B cell (primary cell): ENCODE measurements around the gene ARMC5. TPM values are rescaled to one million over a fixed set of nuclear protein-coding genes. Genes with fewer than 3 reads are reported as not detected.

Experiments
- ATAC-seq: fragments of 200-7000 bp; cut with Tn5 transposase; one replicate; pipeline ENCODE4 v1.10.0; 2021; ENCODE audit warnings: low read depth, mild to moderate bottlenecking, moderate number of reproducible peaks, moderate library complexity
- CTCF ChIA-PET: fragments of 350-600 bp; sonication (Branson Sonifier 250); formaldehyde crosslinking; loops from one replicate; lab custom pipeline; 2021; ENCODE audit warnings: antibody characterized with exemption, inconsistent platforms; lab: Charles Lee
- POLR2A ChIA-PET: fragments of 350-600 bp; sonication (Branson Sonifier 250); formaldehyde crosslinking; loops from one replicate; lab custom pipeline; 2021; ENCODE audit warnings: antibody characterized with exemption; lab: Charles Lee
- DNase-seq: peaks from one replicate; pipeline ENCODE4 v3.0.0; 2013
- H2AFZ ChIP-seq: 2 replicates; pipeline ENCODE4 v1.6.1; 2012; ENCODE audit warnings: mild to moderate bottlenecking, low read depth, low read length; ENCODE audit not compliant: insufficient read depth, poor library complexity, severe bottlenecking
- H3K27ac ChIP-seq, 2 donors: 1 replicate in 1 of 2; 2 replicates in 1 of 2; pipeline ENCODE4 v1.5.1; 2012 to 2013; ENCODE audit warnings: low read length in 2 of 2, mild to moderate bottlenecking in 2 of 2, moderate library complexity in 1 of 2
- H3K27me3 ChIP-seq, 4 experiments: fragments of 200-600 bp in 1 of 4; sonication (generic) in 1 of 4; replicated peaks in 1 of 4; 1 replicate in 2 of 4; 2 replicates in 2 of 4; pipeline versions ENCODE4 v1.6.1 to v1.7.0; 2013 to 2016; ENCODE audit warnings: low read length in 3 of 4, mild to moderate bottlenecking in 2 of 4, mixed read lengths in 1 of 4, moderate library complexity in 1 of 4; ENCODE audit not compliant: insufficient read depth in 4 of 4, control insufficient read depth in 3 of 4; ENCODE audit errors: control extremely low read depth in 1 of 4
- H3K36me3 ChIP-seq, 2 experiments: replicated peaks in 1 of 2; 1 replicate in 1 of 2; 2 replicates in 1 of 2; pipeline versions ENCODE4 v1.6.1 to v1.7.1; 2013; ENCODE audit warnings: low read length in 1 of 2; ENCODE audit not compliant: insufficient read depth in 2 of 2, control insufficient read depth in 1 of 2; ENCODE audit errors: control extremely low read depth in 1 of 2, extremely low read depth in 1 of 2
- H3K4me1 ChIP-seq, 2 donors: fragments of 200-600 bp in 1 of 2; sonication (generic) in 1 of 2; 1 replicate in 1 of 2; 2 replicates in 1 of 2; pipeline versions ENCODE4 v1.5.1 to v1.6.1; 2013 to 2017; ENCODE audit warnings: low read length in 2 of 2; ENCODE audit not compliant: control insufficient read depth in 2 of 2, insufficient read depth in 2 of 2
- H3K4me2 ChIP-seq: replicated peaks from 2 replicates; pipeline ENCODE3; 2012; ENCODE audit warnings: mild to moderate bottlenecking, low read depth, low read length; ENCODE audit not compliant: poor library complexity, severe bottlenecking
- H3K4me3 ChIP-seq, 5 experiments: fragments of 200-600 bp in 1 of 5; sonication (generic) in 1 of 5; 1 replicate in 3 of 5; 2 replicates in 2 of 5; pipeline versions ENCODE4 v1.5.1 to v1.7.0; 2011 to 2016; ENCODE audit warnings: low read length in 4 of 5, mild to moderate bottlenecking in 4 of 5, low read depth in 2 of 5, control low read depth in 1 of 5, moderate library complexity in 1 of 5; ENCODE audit not compliant: insufficient read depth in 1 of 5; ENCODE audit errors: control extremely low read depth in 1 of 5, extremely low read depth in 1 of 5
- H3K79me2 ChIP-seq: fragments of 200-600 bp; sonication (generic); one replicate; pipeline ENCODE4 v1.6.0; 2016; ENCODE audit warnings: low read length; ENCODE audit not compliant: control insufficient read depth, insufficient read depth
- H3K9ac ChIP-seq: fragments of 200-600 bp; sonication (generic); 2 replicates; pipeline ENCODE4 v1.6.1; 2017; ENCODE audit warnings: mild to moderate bottlenecking, low read length, moderate library complexity
- H3K9me3 ChIP-seq, 3 donors: one replicate each; pipeline versions ENCODE4 v1.6.1 to v1.7.1; 2013; ENCODE audit warnings: low read length in 2 of 3; ENCODE audit not compliant: control insufficient read depth in 2 of 3, insufficient read depth in 1 of 3; ENCODE audit errors: control extremely low read depth in 1 of 3
- H4K20me1 ChIP-seq: 2 replicates; pipeline ENCODE4 v1.6.0; 2012; ENCODE audit warnings: mild to moderate bottlenecking, low read length; ENCODE audit not compliant: insufficient read depth, control insufficient read depth, poor library complexity, severe bottlenecking
- H3K27ac Mint-ChIP-seq: one replicate; pipeline ENCODE4 v1.8.0; 2021; ENCODE audit warnings: mixed read lengths
- H3K27me3 Mint-ChIP-seq: one replicate; pipeline ENCODE4 v1.8.0; 2021; ENCODE audit warnings: mixed read lengths
- H3K4me1 Mint-ChIP-seq: one replicate; pipeline ENCODE4 v1.8.0; 2021; ENCODE audit warnings: mixed read lengths
- H3K4me3 Mint-ChIP-seq: one replicate; pipeline ENCODE4 v1.8.0; 2021; ENCODE audit warnings: mixed read lengths
- H3K9me3 Mint-ChIP-seq: one replicate; pipeline ENCODE4 v1.8.0; 2022; ENCODE audit warnings: mixed read lengths; ENCODE audit not compliant: insufficient read depth
- CTCF ChIP-seq: fragments of 200-600 bp; IDR thresholded peaks from one replicate; pipeline ENCODE4 v1.8.0; 2022; ENCODE audit warnings: antibody characterized with exemption, mild to moderate bottlenecking
- EZH2 ChIP-seq: IDR thresholded peaks from 2 replicates; pipeline ENCODE4 v1.6.1; 2012; ENCODE audit warnings: borderline replicate concordance, low read depth, mild to moderate bottlenecking, moderate library complexity, low read length; ENCODE audit not compliant: insufficient read depth, poor library complexity, severe bottlenecking
- WGBS: methylation state at CpG from one replicate; pipeline ENCODE4 v1.1.5; 2013; ENCODE audit warnings: missing lambda C conversion rate; ENCODE audit not compliant: insufficient coverage; 5-methylcytosine and 5-hydroxymethylcytosine counted together
- intact Hi-C: fragments of 100-400 bp; cut with micrococcal nuclease; formaldehyde crosslinking; loops from one replicate; pipeline ENCODE4 v1.10.0; 2022
- polyA plus RNA-seq: library from polyadenylated mRNA; depleted of rRNA; stranded (reverse); fragments of >200 nt; gene quantifications from 2 replicates; pipeline ENCODE4 v1.2.3, GENCODE V29; 2012
- total RNA-seq, 2 donors: library from RNA; stranded (reverse); fragments of 120-200 nt in 1 of 2; gene quantifications; 1 replicate in 1 of 2; 2 replicates in 1 of 2; pipeline versions ENCODE4 v1.2.3 to v1.2.4, GENCODE V29; 2013 to 2022

ARMC5 gene
- total and polyA plus RNA-seq, 2 donors (not counting 1 experiment from before 2014, with no cell fraction given): 11.7 to 15.4 TPM

GRCh38 chr16:31455601-31456314, 3.5 kb upstream of the ARMC5 start:
- peaks cover 57% of the 10 kb centered on the region for H3K4me1 Mint-ChIP-seq
- Histone ChIP-seq H3K79me2 (peaks cover 14% of the 10 kb centered on the region), H3K4me1 (peaks cover 29 to 42% of the 10 kb centered on the region in 2 donors), H4K20me1 (peaks cover 27% of the 10 kb centered on the region), H3K4me3 (no peak overlapping the region), H3K27ac (peak overlapping the region in 1 of 2 donors; percentile 18), H3K27me3 (no peaks in the 10 kb centered on the region), H3K9me3 (no peaks in the 10 kb centered on the region), H2AFZ (no peak overlapping the region), H3K4me2 (peak overlapping the region; percentile 26), H3K36me3 (no peaks in the 10 kb centered on the region), H3K9ac (no peak overlapping the region)
- 47% methylated on average over 9 of the region's 17 CpGs for WGBS
- no peak for TF ChIP-seq EZH2
- TF ChIP-seq CTCF: peak; percentile 53
- no peak for DNase-seq
- no peak for ATAC-seq
- ChIA-PET CTCF (interaction anchor here (1.0 to 7.2 kb wide), 4 partner anchors 12 to 472 kb away, joined by 3 to 43 read pairs (median 4); partner anchors contain the start of gene ZNF843), POLR2A (interaction anchor here (0.6 to 0.7 kb wide), 4 partner anchors 462 to 567 kb away, joined by 3 to 5 read pairs (median 4); partner anchors contain the start of gene CTF1)
- no peak overlapping the region for H3K4me3 Mint-ChIP-seq
- H3K9me3 Mint-ChIP-seq: no peaks in the 10 kb centered on the region
- H3K27ac Mint-ChIP-seq: no peak overlapping the region
- intact Hi-C loops: loop anchor here (5.0 kb wide), 2 partner anchors 253 to 898 kb away; partner anchors contain the start of genes PYCARD and ZNF764
- no peaks in the 10 kb centered on the region for H3K27me3 Mint-ChIP-seq

DNA sequence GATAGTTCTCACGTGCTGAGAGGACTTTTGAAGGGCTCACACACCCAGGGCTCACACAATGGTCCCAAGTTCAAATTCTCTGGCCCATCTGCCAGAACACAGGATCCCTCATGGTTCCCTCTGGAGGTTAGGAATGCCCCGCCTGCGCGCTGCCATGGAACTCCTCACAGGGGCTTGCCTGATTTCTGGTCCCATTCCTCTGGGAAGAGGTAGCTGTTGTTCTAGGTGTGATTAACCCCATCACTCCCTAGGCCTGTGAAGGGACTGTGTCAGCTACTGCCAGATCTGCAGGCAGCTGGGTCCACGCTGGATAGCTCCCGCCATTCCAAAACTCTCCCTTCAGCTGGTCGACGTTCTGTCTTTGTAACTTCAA, 2.3 kb upstream of the ARMC5 start:
- CTCF ChIA-PET: interaction anchor here (1.8 to 7.2 kb wide), 2 partner anchors 13 to 315 kb away, joined by 5 to 43 read pairs; partner anchors contain the start of gene ZNF843
- H3K27me3 Mint-ChIP-seq: no peaks in the 10 kb centered on the region
- H3K4me3 Mint-ChIP-seq: peak overlapping the region; percentile 19
- no peaks in the 10 kb centered on the region for H3K27me3 ChIP-seq
- H3K9me3 Mint-ChIP-seq: no peaks in the 10 kb centered on the region
- DNase-seq: no peak
- H3K79me2 ChIP-seq: peaks cover 21% of the 10 kb centered on the region
- peaks cover 0 to under 1% of the 10 kb centered on the region in 2 experiments for H3K36me3 ChIP-seq
- intact Hi-C loops: loop anchor here (5.0 kb wide), 2 partner anchors 255 to 900 kb away; partner anchors contain the start of genes PYCARD and ZNF764
- POLR2A ChIA-PET: interaction anchor here (1.2 kb wide), 1 partner anchor 579 kb away, joined by 3 read pairs; no protein-coding TSS in a partner anchor
- no peak overlapping the region for H3K9ac ChIP-seq
- peak overlapping the region; percentile 95 for H3K4me2 ChIP-seq
- no peak for ATAC-seq
- no peak overlapping the region for H3K4me3 ChIP-seq
- peaks cover 58% of the 10 kb centered on the region for H3K4me1 Mint-ChIP-seq
- no peak overlapping the region for H3K27ac ChIP-seq
- WGBS: 81% methylated on average over 5 of the region's 8 CpGs
- H4K20me1 ChIP-seq: peaks cover 27% of the 10 kb centered on the region
- peak overlapping the region; percentile 20 for H3K27ac Mint-ChIP-seq
- TF ChIP-seq CTCF: no peak
- TF ChIP-seq EZH2: no peak
- H3K9me3 ChIP-seq: no peaks in the 10 kb centered on the region
- no peak overlapping the region for H2AFZ ChIP-seq
- H3K4me1 ChIP-seq: peaks cover 29 to 42% of the 10 kb centered on the region in 2 donors
